Stomach (tissue), 4 donors: ENCODE measurements around the gene GBP7.
A peak's percentile ranks its signal among the peaks of the same experiment; 100 is the strongest.
"Not testable (repeated sequence)": the region's sequence is repeated elsewhere in the genome, so short reads cannot be mapped to it uniquely, and the experiment has no call there.

Source experiments
- CTCF ChIP-seq, 7 experiments: fragments of 450-650 bp in 4 of 7; fragments of 200-600 bp in 3 of 7; sonication (generic) in 3 of 7; IDR thresholded peaks; one replicate each; pipeline ENCODE4 v1.5.1; 2016 to 2019; ENCODE audit warnings: antibody characterized with exemption in 7 of 7, control low read depth in 2 of 7, mild to moderate bottlenecking in 1 of 7
- EP300 ChIP-seq: sonication (generic); formaldehyde crosslinking; IDR thresholded peaks from one replicate; pipeline ENCODE4 v1.6.1; 2017; ENCODE audit warnings: antibody characterized with exemption
- POLR2A ChIP-seq, 4 donors: fragments of 450-650 bp; IDR thresholded peaks; one replicate each; pipeline ENCODE4 v1.6.1; 2016; ENCODE audit warnings: antibody characterized with exemption in 4 of 4, control low read depth in 2 of 4, mild to moderate bottlenecking in 1 of 4, moderate library complexity in 1 of 4
- POLR2AphosphoS5 ChIP-seq, 3 donors: sonication (generic); formaldehyde crosslinking; IDR thresholded peaks; one replicate each; pipeline ENCODE4 v1.6.1; 2016; ENCODE audit warnings: antibody characterized with exemption in 3 of 3

GRCh38 chr1:89126602-89127565 is 48.9 kb downstream of the GBP7 start:
- not testable (repeated sequence) for TF ChIP-seq CTCF (IDR thresholded peaks at IDR 0.05); POLR2A (IDR thresholded peaks at IDR 0.05); EP300
- peak in 2 of 3 donors; percentile 42 to 56 for TF ChIP-seq POLR2AphosphoS5 (IDR thresholded peaks at IDR 0.05)
